Stomach (tissue), 9 donors: ENCODE results near the gene TYMS. TPM values are rescaled to one million over a fixed set of nuclear protein-coding genes. Genes with fewer than 3 reads are reported as not detected.

Experiments
- DNase-seq, 2 donors: peaks; one replicate each; pipeline versions ENCODE4 v3.0.0 to v3.0.0-alpha.2; 2013 to 2019
- H3K27ac ChIP-seq, 5 donors: fragments of 200-600 bp in 4 of 5; sonication (generic) in 4 of 5; one replicate each; pipeline ENCODE4 v1.5.1; 2013 to 2019; ENCODE audit warnings: mild to moderate bottlenecking in 1 of 5, moderate library complexity in 1 of 5
- H3K27me3 ChIP-seq, 3 donors: fragments of 200-600 bp; sonication (generic); one replicate each; pipeline ENCODE4 v1.5.1; 2017 to 2019; ENCODE audit warnings: mixed run types in 1 of 3
- H3K36me3 ChIP-seq, 4 donors: fragments of 200-600 bp; sonication (generic); 1 replicate in 3 of 4; 2 replicates in 1 of 4; pipeline ENCODE4 v1.5.1; 2016 to 2019
- H3K4me1 ChIP-seq, 4 donors: fragments of 200-600 bp; sonication (generic); one replicate each; pipeline ENCODE4 v1.5.1; 2016 to 2019
- H3K4me3 ChIP-seq, 4 donors: fragments of 200-600 bp; sonication (generic) in 3 of 4; one replicate each; pipeline ENCODE4 v1.5.1; 2016 to 2019; ENCODE audit warnings: mild to moderate bottlenecking in 1 of 4
- H3K9me3 ChIP-seq, 4 donors: fragments of 200-600 bp; sonication (generic); one replicate each; pipeline ENCODE4 v1.5.1; 2016 to 2019
- EP300 ChIP-seq: sonication (generic); formaldehyde crosslinking; IDR thresholded peaks from one replicate; pipeline ENCODE4 v1.6.1; 2017; ENCODE audit warnings: antibody characterized with exemption
- POLR2A ChIP-seq, 4 donors: fragments of 450-650 bp; IDR thresholded peaks; one replicate each; pipeline ENCODE4 v1.6.1; 2016; ENCODE audit warnings: antibody characterized with exemption in 4 of 4, control low read depth in 2 of 4, mild to moderate bottlenecking in 1 of 4, moderate library complexity in 1 of 4
- POLR2AphosphoS5 ChIP-seq, 3 donors: sonication (generic); formaldehyde crosslinking; IDR thresholded peaks; one replicate each; pipeline ENCODE4 v1.6.1; 2016; ENCODE audit warnings: antibody characterized with exemption in 3 of 3
- WGBS, 5 donors: extraction: QIAGEN DNeasy Blood & Tissue Kit in 3 of 5; methylation state at CpG; one replicate each; pipeline versions ENCODE4 v1.1.5 to v1.1.7; 2013 to 2018; 5-methylcytosine and 5-hydroxymethylcytosine counted together
- intact Hi-C: fragments of 100-400 bp; cut with DNase I; formaldehyde crosslinking; loops from one replicate; pipeline ENCODE4 v1.15.1; 2023; ENCODE audit warnings: low total_unique reads
- polyA plus RNA-seq, 3 donors: library from polyadenylated mRNA; stranded (reverse); fragments of 200-250 nt; gene quantifications; one replicate each; pipeline ENCODE4 v1.2.3, GENCODE V29; 2013
- total RNA-seq, 5 donors: library from RNA; depleted of rRNA; stranded (reverse); fragments of >200 nt; gene quantifications; one replicate each; pipeline versions ENCODE4 v1.1.0 to v1.2.3, GENCODE V29; 2014 to 2016
- TF ChIP-seq, protein P1 (sequence below), 7 experiments: fragments of 450-650 bp in 4 of 7; fragments of 200-600 bp in 3 of 7; sonication (generic) in 3 of 7; IDR thresholded peaks; one replicate each; pipeline ENCODE4 v1.5.1; 2016 to 2019; ENCODE audit warnings: antibody characterized with exemption in 7 of 7, control low read depth in 2 of 7, mild to moderate bottlenecking in 1 of 7
- donor health status: healthy with polysubstance abuse.
- donor health status: Bipolar disorder and iron deficiency.
- donor health status: healthy.

TYMS gene
- total and polyA plus RNA-seq, 8 donors, result 1.2 to 17.1 (median 8.1) TPM

DNA sequence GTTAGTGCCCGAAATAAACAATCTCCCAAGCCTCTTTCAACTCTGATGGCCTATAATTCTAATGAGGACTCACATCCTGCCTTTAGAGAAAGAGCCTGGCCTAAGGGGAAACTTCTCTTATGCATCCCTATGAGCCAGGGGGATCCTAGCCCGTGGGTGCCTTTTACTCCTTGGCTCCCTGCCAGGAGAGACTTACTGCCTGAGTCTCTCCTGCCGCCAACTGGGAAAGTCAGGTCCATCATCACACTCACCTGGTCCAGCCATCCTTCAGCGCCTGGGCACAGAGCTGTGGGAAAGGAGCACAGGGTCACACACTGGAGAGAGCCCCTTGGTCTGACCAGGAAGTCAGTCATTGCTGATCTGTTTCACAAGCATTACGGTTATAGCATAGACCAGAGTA, 30.9 kb downstream of the TYMS start:
- WGBS, 5 donors, result 74 to 87% (median 78%) methylated on average over 5 of the region's 5 CpGs
- intact Hi-C loops, result no loop called here

DNA sequence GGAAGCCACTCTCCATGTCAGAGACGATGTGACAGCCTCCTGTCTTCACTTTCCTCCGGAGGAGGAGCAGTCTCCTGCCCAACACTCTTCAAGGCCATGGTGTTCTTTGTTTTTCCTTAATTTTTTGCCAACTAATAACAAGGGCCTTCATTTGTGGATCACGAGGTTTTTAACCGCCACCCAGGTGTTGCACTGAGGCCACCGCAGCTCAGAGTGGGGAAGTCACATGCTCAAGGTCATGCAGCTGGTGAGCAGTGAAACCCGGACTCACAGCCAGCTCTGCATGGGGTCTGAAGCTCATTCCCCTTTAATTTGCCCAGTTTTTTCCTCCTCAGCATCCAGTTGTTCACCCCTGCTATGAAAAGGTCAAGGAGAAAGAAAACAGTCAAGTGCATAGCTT, 35.4 kb downstream of the TYMS start:
- peaks cover 0 to 15% (median 0%) of the 10 kb centered on the region in 4 donors for H3K4me1 ChIP-seq
- TF ChIP-seq POLR2AphosphoS5 (IDR thresholded peaks at IDR 0.05) (no peak), EP300 (no peak)
- H3K9me3 ChIP-seq, result no peaks in the 10 kb centered on the region
- no peak for DNase-seq
- intact Hi-C loops, result no loop called here
- no peaks in the 10 kb centered on the region for H3K27me3 ChIP-seq
- H3K36me3 ChIP-seq, result peaks cover 16 to 75% (median 60%) of the 10 kb centered on the region in 4 donors
- H3K4me3 ChIP-seq, result no peak overlapping the region
- 80 to 91% (median 84%) methylated on average over 6 of the region's 6 CpGs for WGBS, 5 donors
- no peak overlapping the region for H3K27ac ChIP-seq

More for the DNA sequence above, 30.9 kb downstream of the TYMS start:
- Histone ChIP-seq H3K27ac (no peak overlapping the region), H3K9me3 (no peaks in the 10 kb centered on the region), H3K36me3 (peaks cover 25 to 71% (median 62%) of the 10 kb centered on the region in 4 donors), H3K4me1 (peaks cover 4 to 8% (median 5%) of the 10 kb centered on the region in 4 donors), H3K27me3 (no peaks in the 10 kb centered on the region), H3K4me3 (no peak overlapping the region)
- peak in 1 of 2 donors; percentile 36 for DNase-seq
- TF ChIP-seq POLR2AphosphoS5 (IDR thresholded peaks at IDR 0.05), result no peak
- TF ChIP-seq, protein P1, sequence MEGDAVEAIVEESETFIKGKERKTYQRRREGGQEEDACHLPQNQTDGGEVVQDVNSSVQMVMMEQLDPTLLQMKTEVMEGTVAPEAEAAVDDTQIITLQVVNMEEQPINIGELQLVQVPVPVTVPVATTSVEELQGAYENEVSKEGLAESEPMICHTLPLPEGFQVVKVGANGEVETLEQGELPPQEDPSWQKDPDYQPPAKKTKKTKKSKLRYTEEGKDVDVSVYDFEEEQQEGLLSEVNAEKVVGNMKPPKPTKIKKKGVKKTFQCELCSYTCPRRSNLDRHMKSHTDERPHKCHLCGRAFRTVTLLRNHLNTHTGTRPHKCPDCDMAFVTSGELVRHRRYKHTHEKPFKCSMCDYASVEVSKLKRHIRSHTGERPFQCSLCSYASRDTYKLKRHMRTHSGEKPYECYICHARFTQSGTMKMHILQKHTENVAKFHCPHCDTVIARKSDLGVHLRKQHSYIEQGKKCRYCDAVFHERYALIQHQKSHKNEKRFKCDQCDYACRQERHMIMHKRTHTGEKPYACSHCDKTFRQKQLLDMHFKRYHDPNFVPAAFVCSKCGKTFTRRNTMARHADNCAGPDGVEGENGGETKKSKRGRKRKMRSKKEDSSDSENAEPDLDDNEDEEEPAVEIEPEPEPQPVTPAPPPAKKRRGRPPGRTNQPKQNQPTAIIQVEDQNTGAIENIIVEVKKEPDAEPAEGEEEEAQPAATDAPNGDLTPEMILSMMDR (IDR thresholded peaks at IDR 0.05), result no peak
- TF ChIP-seq EP300, result no peak

DNA sequence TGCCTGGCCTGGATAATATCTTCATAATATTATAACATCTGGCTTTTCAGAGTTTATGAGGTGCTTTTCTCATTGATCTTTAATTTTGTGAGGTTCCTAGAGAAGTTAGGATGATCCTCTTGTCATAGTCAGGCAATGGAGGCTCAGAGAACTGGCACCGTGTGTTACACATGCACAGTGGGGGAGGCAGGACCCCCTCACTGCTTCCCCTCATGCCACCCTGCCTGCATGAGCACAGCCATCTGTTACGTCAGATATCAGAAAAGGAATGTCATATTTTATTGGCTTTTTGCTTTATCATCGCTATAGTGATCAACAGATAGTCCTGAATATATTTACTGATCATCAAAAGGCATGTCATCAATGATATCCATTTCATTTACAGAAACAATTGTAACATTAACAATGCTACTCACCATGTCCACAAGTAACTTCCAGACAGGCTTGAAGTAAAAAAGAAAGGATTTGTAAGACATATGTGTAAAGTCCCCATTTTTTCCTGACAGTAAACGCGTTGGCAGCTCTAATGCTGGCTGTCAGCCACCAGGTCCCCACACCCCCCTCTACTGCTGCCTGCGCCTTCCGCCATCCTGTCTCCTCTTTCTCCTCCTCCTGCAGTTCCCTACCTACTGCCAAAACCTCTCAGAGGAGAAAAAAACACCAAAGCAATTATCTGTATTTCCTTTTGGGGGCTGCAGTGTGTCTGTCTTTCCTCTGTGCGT, 36.2 kb downstream of the TYMS start:
- Histone ChIP-seq H3K27ac (no peak overlapping the region), H3K4me1 (peaks cover 0 to 15% (median 0%) of the 10 kb centered on the region in 4 donors), H3K4me3 (no peak overlapping the region), H3K9me3 (no peaks in the 10 kb centered on the region), H3K36me3 (peaks cover 16 to 75% (median 58%) of the 10 kb centered on the region in 4 donors), H3K27me3 (no peaks in the 10 kb centered on the region)
- intact Hi-C loops, result no loop called here
- no peak for TF ChIP-seq POLR2AphosphoS5 (IDR thresholded peaks at IDR 0.05)
- no peak for TF ChIP-seq EP300
- TF ChIP-seq POLR2A (IDR thresholded peaks at IDR 0.05), result no peak
- TF ChIP-seq, protein P1 (IDR thresholded peaks at IDR 0.05), result no peak
- 68 to 86% (median 83%) methylated on average over 8 of the region's 8 CpGs for WGBS, 5 donors
- DNase-seq, result peak in 1 of 2 donors; percentile 23

DNA sequence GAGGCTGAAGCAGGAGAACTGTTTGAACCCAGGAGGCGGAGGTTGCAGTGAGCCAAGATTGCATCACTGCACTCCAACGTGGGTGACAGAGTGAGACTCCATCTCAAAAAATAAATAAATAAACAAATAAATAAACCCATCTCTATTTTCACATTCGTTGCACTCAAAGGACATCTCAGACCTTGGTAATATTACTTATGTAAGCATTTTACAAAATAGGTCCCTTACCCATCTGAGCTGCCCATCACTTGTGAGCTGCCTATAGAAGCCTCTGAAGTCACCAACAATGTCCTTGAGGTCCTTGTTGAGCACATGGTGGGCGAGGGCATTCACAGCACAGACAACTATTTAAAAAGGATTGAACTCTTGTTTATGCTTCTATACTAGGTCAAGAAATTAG, 39.6 kb downstream of the TYMS start:
- H3K4me1 ChIP-seq, result peaks cover 0 to 15% (median 0%) of the 10 kb centered on the region in 4 donors
- intact Hi-C loops, result no loop called here
- no peak for TF ChIP-seq POLR2A (IDR thresholded peaks at IDR 0.05)
- TF ChIP-seq, protein P1 (IDR thresholded peaks at IDR 0.05), result no peak
- no peak for TF ChIP-seq POLR2AphosphoS5 (IDR thresholded peaks at IDR 0.05)
- TF ChIP-seq EP300, result no peak
- H3K27ac ChIP-seq, result no peak overlapping the region
- H3K9me3 ChIP-seq, result no peaks in the 10 kb centered on the region
- no peaks in the 10 kb centered on the region for H3K27me3 ChIP-seq
- DNase-seq, result no peak
- 94 to 100% (median 95%) methylated on average over 4 of the region's 4 CpGs for WGBS, 5 donors
- no peak overlapping the region for H3K4me3 ChIP-seq
- H3K36me3 ChIP-seq, result peaks cover 14 to 61% (median 41%) of the 10 kb centered on the region in 4 donors

DNA sequence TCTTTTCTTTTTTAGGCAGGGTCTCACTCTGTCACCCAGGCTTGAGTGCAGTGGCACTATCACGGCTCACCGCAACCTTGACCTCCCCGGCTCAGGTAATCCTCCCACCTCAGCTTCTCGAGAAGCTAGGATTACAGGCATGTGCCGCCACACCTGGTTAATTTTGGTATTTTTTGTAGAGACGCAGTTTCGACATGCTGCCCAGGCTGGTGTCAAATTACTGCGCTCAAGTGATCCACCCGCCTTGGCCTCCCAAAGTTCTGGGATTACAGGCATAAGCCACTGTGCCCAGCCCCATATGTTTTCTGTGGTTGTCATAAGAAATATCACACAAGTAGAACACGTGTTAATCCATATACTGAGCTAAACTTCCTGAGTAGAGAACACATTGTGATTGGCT, 40.3 kb downstream of the TYMS start:
- 81 to 95% (median 87%) methylated on average over 10 of the region's 10 CpGs for WGBS, 5 donors
- H3K4me3 ChIP-seq, result no peak overlapping the region
- H3K27me3 ChIP-seq, result no peaks in the 10 kb centered on the region
- intact Hi-C loops, result no loop called here
- TF ChIP-seq POLR2AphosphoS5 (IDR thresholded peaks at IDR 0.05) (no peak), EP300 (no peak), POLR2A (IDR thresholded peaks at IDR 0.05) (no peak)
- TF ChIP-seq, protein P1 (IDR thresholded peaks at IDR 0.05), result no peak
- H3K9me3 ChIP-seq, result no peaks in the 10 kb centered on the region
- H3K4me1 ChIP-seq, result peaks cover 0 to 20% (median 4%) of the 10 kb centered on the region in 4 donors
- peaks cover 7 to 53% (median 34%) of the 10 kb centered on the region in 4 donors for H3K36me3 ChIP-seq
- DNase-seq, result peak in 1 of 2 donors; percentile 13
- H3K27ac ChIP-seq, result no peak overlapping the region
